Activated CD4-positive, alpha-beta T cell treated with anti-CD3 and anti-CD28 coated beads for 36 hours (primary cell): ENCODE measurements around the gene SAMD4A. TPM values are rescaled to one million over a fixed set of nuclear protein-coding genes. Genes with fewer than 3 reads are reported as not detected.
A peak's percentile ranks its signal among the peaks of the same experiment; 100 is the strongest.

Experiments
- ATAC-seq: fragments of 200-7000 bp; cut with Tn5 transposase; one replicate; pipeline ENCODE4 v1.10.0; 2021; ENCODE audit warnings: mild to moderate bottlenecking, moderate library complexity
- CTCF ChIA-PET: fragments of 350-600 bp; sonication (Branson Sonifier 250); formaldehyde crosslinking; loops from one replicate; lab custom pipeline; 2021; ENCODE audit warnings: antibody characterized with exemption; lab: Charles Lee
- POLR2A ChIA-PET: fragments of 350-600 bp; sonication (Branson Sonifier 250); formaldehyde crosslinking; loops from one replicate; lab custom pipeline; 2021; ENCODE audit warnings: antibody characterized with exemption, inconsistent platforms; lab: Charles Lee
- DNase-seq: peaks from one replicate; pipeline ENCODE4 v3.0.0-alpha.2; 2020
- H3K27ac Mint-ChIP-seq: one replicate; pipeline ENCODE4 v1.8.0; 2021; ENCODE audit warnings: mixed read lengths
- H3K27me3 Mint-ChIP-seq: one replicate; pipeline ENCODE4 v1.8.0; 2021; ENCODE audit warnings: mixed read lengths
- H3K36me3 Mint-ChIP-seq: one replicate; pipeline ENCODE4 v1.8.0; 2021; ENCODE audit warnings: low read depth, mixed read lengths
- H3K4me1 Mint-ChIP-seq: one replicate; pipeline ENCODE4 v1.8.0; 2021; ENCODE audit warnings: mixed read lengths
- H3K4me3 Mint-ChIP-seq: one replicate; pipeline ENCODE4 v1.8.0; 2021; ENCODE audit warnings: mild to moderate bottlenecking, moderate library complexity, mixed read lengths
- H3K9me3 Mint-ChIP-seq: one replicate; pipeline ENCODE4 v1.8.0; 2021; ENCODE audit warnings: low read depth, mixed read lengths
- intact Hi-C, 2 experiments: fragments of 100-400 bp; cut with DNase I in 1 of 2; cut with micrococcal nuclease in 1 of 2; formaldehyde crosslinking; loops; one replicate each; pipeline versions ENCODE4 v1.14.2 to v1.15.1; 2022 to 2024; cut with DNase I, micrococcal nuclease
- total RNA-seq, 2 experiments: library from RNA; stranded (reverse); gene quantifications; one replicate each; pipeline ENCODE4 v1.2.3, GENCODE V29; 2021

SAMD4A gene
- total RNA-seq, 2 experiments from 2014 or later = 2.7 to 2.8 TPM

- H3K4me3 Mint-ChIP-seq = no peak overlapping the region
- peaks cover 15% of the 10 kb centered on the region for H3K4me1 Mint-ChIP-seq
- no peaks in the 10 kb centered on the region for H3K36me3 Mint-ChIP-seq
- peaks cover 19% of the 10 kb centered on the region for H3K27me3 Mint-ChIP-seq
- ATAC-seq (no peak), DNase-seq (no peak)
- intact Hi-C loops = no loop called here
- no peak overlapping the region for H3K27ac Mint-ChIP-seq
- CTCF ChIA-PET = interaction anchor here (0.6 kb wide), 1 partner anchor 290 kb away, joined by 3 read pairs; the partner anchor contains the start of gene CDKN3
- POLR2A ChIA-PET = no interaction called here
- no peaks in the 10 kb centered on the region for H3K9me3 Mint-ChIP-seq
Measured at GRCh38 chr14:54686219-54686870, 119.4 kb downstream of the SAMD4A start.

- Mint-ChIP-seq H3K9me3 (no peaks in the 10 kb centered on the region), H3K4me1 (peaks cover 15% of the 10 kb centered on the region), H3K4me3 (no peak overlapping the region), H3K27ac (no peak overlapping the region), H3K27me3 (peaks cover 19% of the 10 kb centered on the region), H3K36me3 (no peaks in the 10 kb centered on the region)
- ChIA-PET POLR2A (no interaction called here), CTCF (interaction anchor here (0.9 to 1.6 kb wide), 2 partner anchors 16 to 40 kb away, joined by 3 to 4 read pairs; no protein-coding TSS in a partner anchor)
- ATAC-seq (no peak), DNase-seq (no peak)
- intact Hi-C loops = no loop called here
Measured at GRCh38 chr14:54686871-54687749, 120.2 kb downstream of the SAMD4A start.

- no peak for DNase-seq
- intact Hi-C loops = no loop called here
- Mint-ChIP-seq H3K4me1 (peaks cover 15% of the 10 kb centered on the region), H3K27me3 (peaks cover 21% of the 10 kb centered on the region), H3K27ac (no peak overlapping the region), H3K36me3 (no peaks in the 10 kb centered on the region), H3K9me3 (no peaks in the 10 kb centered on the region), H3K4me3 (no peak overlapping the region)
- ChIA-PET POLR2A (no interaction called here), CTCF (interaction anchor here (0.9 to 1.6 kb wide), 2 partner anchors 17 to 39 kb away, joined by 3 to 4 read pairs; no protein-coding TSS in a partner anchor)
- ATAC-seq = no peak
Measured at GRCh38 chr14:54687750-54688119, 120.8 kb downstream of the SAMD4A start.

- Mint-ChIP-seq H3K4me3 (no peak overlapping the region), H3K9me3 (no peaks in the 10 kb centered on the region), H3K4me1 (peaks cover 15% of the 10 kb centered on the region), H3K27me3 (peaks cover 21% of the 10 kb centered on the region), H3K27ac (no peak overlapping the region), H3K36me3 (no peaks in the 10 kb centered on the region)
- intact Hi-C loops = no loop called here
- ATAC-seq (peak; percentile 77), DNase-seq (peak; percentile 44)
- ChIA-PET POLR2A (no interaction called here), CTCF (interaction anchor here (1.6 kb wide), 1 partner anchor 18 kb away, joined by 4 read pairs; no protein-coding TSS in a partner anchor)
Measured at GRCh38 chr14:54688229-54688628, 121.3 kb downstream of the SAMD4A start.

GRCh38 chr14:54689928-54690327, 123.0 kb downstream of the SAMD4A start:
- H3K4me3 Mint-ChIP-seq = no peak overlapping the region
- intact Hi-C loops = loop anchor here (5.0 kb wide), 1 partner anchor 82 kb away; no protein-coding TSS in a partner anchor
- ATAC-seq = no peak
- no peak for DNase-seq
- CTCF ChIA-PET = interaction anchor here (0.6 to 3.9 kb wide), 12 partner anchors 9 to 183 kb away, joined by 3 to 23 read pairs (median 4); no protein-coding TSS in a partner anchor
- H3K4me1 Mint-ChIP-seq = peaks cover 12% of the 10 kb centered on the region
- POLR2A ChIA-PET = no interaction called here
- H3K27ac Mint-ChIP-seq = no peak overlapping the region
- no peaks in the 10 kb centered on the region for H3K36me3 Mint-ChIP-seq
- peaks cover 29% of the 10 kb centered on the region for H3K27me3 Mint-ChIP-seq
- no peaks in the 10 kb centered on the region for H3K9me3 Mint-ChIP-seq

GRCh38 chr14:54690887-54691286, 124.0 kb downstream of the SAMD4A start:
- no peaks in the 10 kb centered on the region for H3K36me3 Mint-ChIP-seq

GRCh38 chr14:54691525-54692283, 124.8 kb downstream of the SAMD4A start:
- Mint-ChIP-seq H3K4me3 (no peak overlapping the region), H3K9me3 (no peaks in the 10 kb centered on the region), H3K36me3 (no peaks in the 10 kb centered on the region), H3K27ac (no peak overlapping the region), H3K27me3 (peaks cover 26% of the 10 kb centered on the region), H3K4me1 (peaks cover 12% of the 10 kb centered on the region)
- DNase-seq (peak; percentile 76), ATAC-seq (peak; percentile 78)
- ChIA-PET POLR2A (no interaction called here), CTCF (interaction anchor here (0.7 to 3.9 kb wide), 16 partner anchors 9 to 135 kb away, joined by 3 to 23 read pairs (median 5); partner anchors contain the start of gene SAMD4A)
- intact Hi-C loops = loop anchor here (1.0 to 5.0 kb wide), 3 partner anchors 81 to 127 kb away; no protein-coding TSS in a partner anchor

More at GRCh38 chr14:54690887-54691286, 124.0 kb downstream of the SAMD4A start:
- ATAC-seq (no peak), DNase-seq (no peak)
- H3K27me3 Mint-ChIP-seq = peaks cover 29% of the 10 kb centered on the region
- no peaks in the 10 kb centered on the region for H3K9me3 Mint-ChIP-seq
- H3K27ac Mint-ChIP-seq = no peak overlapping the region
- intact Hi-C loops = loop anchor here (1.0 to 5.0 kb wide), 3 partner anchors 81 to 127 kb away; no protein-coding TSS in a partner anchor
- ChIA-PET POLR2A (no interaction called here), CTCF (interaction anchor here (0.6 to 3.9 kb wide), 22 partner anchors 9 to 247 kb away, joined by 3 to 23 read pairs (median 4); partner anchors contain the start of gene SAMD4A)
- H3K4me1 Mint-ChIP-seq = peaks cover 12% of the 10 kb centered on the region
- H3K4me3 Mint-ChIP-seq = no peak overlapping the region

GRCh38 chr14:54692284-54692772, 125.4 kb downstream of the SAMD4A start:
- Mint-ChIP-seq H3K27ac (no peak overlapping the region), H3K4me1 (peaks cover 12% of the 10 kb centered on the region), H3K27me3 (peaks cover 22% of the 10 kb centered on the region), H3K9me3 (no peaks in the 10 kb centered on the region), H3K4me3 (no peak overlapping the region), H3K36me3 (no peaks in the 10 kb centered on the region)
- ATAC-seq (no peak), DNase-seq (no peak)
- intact Hi-C loops = loop anchor here (5.0 kb wide), 1 partner anchor 80 kb away; no protein-coding TSS in a partner anchor
- POLR2A ChIA-PET = no interaction called here
- CTCF ChIA-PET = interaction anchor here (1.0 to 3.9 kb wide), 3 partner anchors 82 to 128 kb away, joined by 3 to 23 read pairs (median 15); no protein-coding TSS in a partner anchor

GRCh38 chr14:54693761-54694160, 126.8 kb downstream of the SAMD4A start:
- H3K36me3 Mint-ChIP-seq = no peaks in the 10 kb centered on the region
- POLR2A ChIA-PET = interaction anchor here (0.6 kb wide), 1 partner anchor 1045 kb away, joined by 5 read pairs; no protein-coding TSS in a partner anchor
- H3K9me3 Mint-ChIP-seq = no peaks in the 10 kb centered on the region

GRCh38 chr14:54695196-54695595, 128.3 kb downstream of the SAMD4A start:
- Mint-ChIP-seq H3K36me3 (no peaks in the 10 kb centered on the region), H3K9me3 (no peaks in the 10 kb centered on the region), H3K4me3 (no peak overlapping the region), H3K27me3 (peaks cover 17% of the 10 kb centered on the region), H3K4me1 (no peaks in the 10 kb centered on the region), H3K27ac (no peak overlapping the region)
- intact Hi-C loops = no loop called here
- no peak for DNase-seq
- CTCF ChIA-PET = interaction anchor here (0.6 kb wide), 1 partner anchor 96 kb away, joined by 3 read pairs; no protein-coding TSS in a partner anchor
- POLR2A ChIA-PET = no interaction called here
- ATAC-seq = no peak

More at GRCh38 chr14:54693761-54694160, 126.8 kb downstream of the SAMD4A start:
- Mint-ChIP-seq H3K27ac (no peak overlapping the region), H3K27me3 (peaks cover 12% of the 10 kb centered on the region), H3K4me3 (no peak overlapping the region), H3K4me1 (peaks cover 4% of the 10 kb centered on the region)
- CTCF ChIA-PET = interaction anchor here (0.6 to 1.2 kb wide), 2 partner anchors 9 to 656 kb away, joined by 3 read pairs; no protein-coding TSS in a partner anchor
- ATAC-seq (no peak), DNase-seq (no peak)
- intact Hi-C loops = loop anchor here (5.0 kb wide), 1 partner anchor 79 kb away; no protein-coding TSS in a partner anchor
